Panc1 (cell line): ENCODE results near the gene FN3KRP. TPM values are rescaled to one million over a fixed set of nuclear protein-coding genes. Genes with fewer than 3 reads are reported as not detected.

ENCODE experiments used
- ATAC-seq: fragments of 200-7000 bp; cut with Tn5 transposase; 2 replicates; pipeline ENCODE4 v1.9.1; 2020; ENCODE audit warnings: mild to moderate bottlenecking, moderate library complexity
- BruUV-seq: library from RNA; stranded (reverse); fragments of 400-500 nt; replicated peaks from 2 replicates; lab custom pipeline; 2021; lab: Mats Ljungman, UMichigan
- CTCF ChIA-PET: fragments of 300-600 bp; sonication (Branson Sonifier 250); formaldehyde crosslinking; loops from one replicate; lab custom pipeline; 2022; ENCODE audit warnings: antibody characterized with exemption; lab: Charles Lee
- POLR2A ChIA-PET: fragments of 300-600 bp; sonication (Branson Sonifier 250); formaldehyde crosslinking; loops from one replicate; lab custom pipeline; 2022; ENCODE audit warnings: antibody characterized with exemption; lab: Charles Lee
- DNase-seq: peaks from one replicate; pipeline ENCODE4 v3.0.0-alpha.2; 2010; ENCODE audit warnings: low read depth, low spot score
- H3K27ac ChIP-seq: 2 replicates; pipeline ENCODE4 v1.5.1; 2011; ENCODE audit warnings: mild to moderate bottlenecking, low read length, inconsistent platforms
- H3K27me3 ChIP-seq: fragments of 200-500 bp; sonication (Bioruptor generic); 2 replicates; pipeline ENCODE4 v1.6.0; 2014; ENCODE audit warnings: low read length, inconsistent platforms; ENCODE audit not compliant: control insufficient read depth, insufficient read depth
- H3K36me3 ChIP-seq: fragments of 200-500 bp; sonication (Bioruptor generic); 2 replicates; pipeline ENCODE4 v1.5.1; 2014; ENCODE audit warnings: inconsistent platforms, mild to moderate bottlenecking, low read length, moderate library complexity; ENCODE audit not compliant: control insufficient read depth, insufficient read depth
- H3K4me1 ChIP-seq: 2 replicates; pipeline ENCODE4 v1.5.1; 2011; ENCODE audit warnings: inconsistent platforms, mild to moderate bottlenecking, low read length, moderate library complexity; ENCODE audit not compliant: control insufficient read depth, insufficient read depth
- H3K4me3 ChIP-seq, 2 experiments: 2 replicates each; pipeline ENCODE4 v1.5.1; 2011 to 2012; ENCODE audit warnings: low read depth in 2 of 2, low read length in 2 of 2, mild to moderate bottlenecking in 2 of 2, inconsistent platforms in 1 of 2, moderate library complexity in 1 of 2
- H3K9me3 ChIP-seq: fragments of 200-500 bp; sonication (Bioruptor generic); 2 replicates; pipeline ENCODE4 v1.5.1; 2014; ENCODE audit warnings: low read depth, mild to moderate bottlenecking, inconsistent platforms, low read length, moderate library complexity; ENCODE audit not compliant: control insufficient read depth, insufficient read depth
- POLR2AphosphoS5 ChIP-seq: IDR thresholded peaks from 2 replicates; pipeline ENCODE4 v1.6.1; 2012; ENCODE audit warnings: mild to moderate bottlenecking, low read depth, low read length, moderate library complexity
- SIN3A ChIP-seq: IDR thresholded peaks from 2 replicates; pipeline ENCODE4 v1.6.1; 2012; ENCODE audit warnings: low read depth, mild to moderate bottlenecking, low read length, moderate library complexity, borderline replicate concordance; ENCODE audit not compliant: insufficient read depth
- TCF7L2 ChIP-seq: IDR thresholded peaks from 2 replicates; pipeline ENCODE4 v1.6.1; 2011; ENCODE audit warnings: mild to moderate bottlenecking, low read depth, low read length, inconsistent platforms
- in situ Hi-C: cut with HindIII; loops from 2 replicates; pipeline ENCODE4 v1.10.0; 2016; ENCODE audit warnings: low sequenced_read_pairs, low pct_unique_long_range_greater_than_20kb
- intact Hi-C: fragments of 100-400 bp; cut with micrococcal nuclease; formaldehyde crosslinking; loops from one replicate; pipeline ENCODE4 v1.10.0; 2022; ENCODE audit not compliant: unreplicated experiment
- total RNA-seq: library from RNA; stranded (reverse); gene quantifications from one replicate; pipeline ENCODE4 v1.2.1, GENCODE V29; 2021; ENCODE audit not compliant: unreplicated experiment
- TF ChIP-seq, protein P1 (sequence below), 2 experiments: IDR thresholded peaks; 2 replicates each; pipeline ENCODE4 v1.6.1; 2011 to 2012; ENCODE audit warnings: low read depth in 2 of 2, control low read depth in 1 of 2, low read length in 1 of 2, mild to moderate bottlenecking in 1 of 2, moderate library complexity in 1 of 2; ENCODE audit not compliant: insufficient read depth in 1 of 2
- TF ChIP-seq, protein P2 (sequence below): fragments of 450-650 bp; IDR thresholded peaks from 2 replicates; pipeline ENCODE4 v1.5.1; 2017; ENCODE audit warnings: mild to moderate bottlenecking

Gene FN3KRP
- total RNA-seq, 1 experiment from 2014 or later, result 41.0 TPM

GRCh38 chr17:82684228-82684841 is 32.2 kb upstream of the FN3KRP start:
- H3K4me1 ChIP-seq, result no peaks in the 10 kb centered on the region
- no peak for TF ChIP-seq POLR2AphosphoS5
- TF ChIP-seq TCF7L2, result no peak
- no peak for TF ChIP-seq SIN3A
- TF ChIP-seq, protein P1, sequence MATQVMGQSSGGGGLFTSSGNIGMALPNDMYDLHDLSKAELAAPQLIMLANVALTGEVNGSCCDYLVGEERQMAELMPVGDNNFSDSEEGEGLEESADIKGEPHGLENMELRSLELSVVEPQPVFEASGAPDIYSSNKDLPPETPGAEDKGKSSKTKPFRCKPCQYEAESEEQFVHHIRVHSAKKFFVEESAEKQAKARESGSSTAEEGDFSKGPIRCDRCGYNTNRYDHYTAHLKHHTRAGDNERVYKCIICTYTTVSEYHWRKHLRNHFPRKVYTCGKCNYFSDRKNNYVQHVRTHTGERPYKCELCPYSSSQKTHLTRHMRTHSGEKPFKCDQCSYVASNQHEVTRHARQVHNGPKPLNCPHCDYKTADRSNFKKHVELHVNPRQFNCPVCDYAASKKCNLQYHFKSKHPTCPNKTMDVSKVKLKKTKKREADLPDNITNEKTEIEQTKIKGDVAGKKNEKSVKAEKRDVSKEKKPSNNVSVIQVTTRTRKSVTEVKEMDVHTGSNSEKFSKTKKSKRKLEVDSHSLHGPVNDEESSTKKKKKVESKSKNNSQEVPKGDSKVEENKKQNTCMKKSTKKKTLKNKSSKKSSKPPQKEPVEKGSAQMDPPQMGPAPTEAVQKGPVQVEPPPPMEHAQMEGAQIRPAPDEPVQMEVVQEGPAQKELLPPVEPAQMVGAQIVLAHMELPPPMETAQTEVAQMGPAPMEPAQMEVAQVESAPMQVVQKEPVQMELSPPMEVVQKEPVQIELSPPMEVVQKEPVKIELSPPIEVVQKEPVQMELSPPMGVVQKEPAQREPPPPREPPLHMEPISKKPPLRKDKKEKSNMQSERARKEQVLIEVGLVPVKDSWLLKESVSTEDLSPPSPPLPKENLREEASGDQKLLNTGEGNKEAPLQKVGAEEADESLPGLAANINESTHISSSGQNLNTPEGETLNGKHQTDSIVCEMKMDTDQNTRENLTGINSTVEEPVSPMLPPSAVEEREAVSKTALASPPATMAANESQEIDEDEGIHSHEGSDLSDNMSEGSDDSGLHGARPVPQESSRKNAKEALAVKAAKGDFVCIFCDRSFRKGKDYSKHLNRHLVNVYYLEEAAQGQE (IDR thresholded peaks at IDR 0.05; ENCODE audit: insufficient read depth in 1 of 2, low read depth in 2 of 2, low read length in 1 of 2), result no peak
- TF ChIP-seq, protein P2, sequence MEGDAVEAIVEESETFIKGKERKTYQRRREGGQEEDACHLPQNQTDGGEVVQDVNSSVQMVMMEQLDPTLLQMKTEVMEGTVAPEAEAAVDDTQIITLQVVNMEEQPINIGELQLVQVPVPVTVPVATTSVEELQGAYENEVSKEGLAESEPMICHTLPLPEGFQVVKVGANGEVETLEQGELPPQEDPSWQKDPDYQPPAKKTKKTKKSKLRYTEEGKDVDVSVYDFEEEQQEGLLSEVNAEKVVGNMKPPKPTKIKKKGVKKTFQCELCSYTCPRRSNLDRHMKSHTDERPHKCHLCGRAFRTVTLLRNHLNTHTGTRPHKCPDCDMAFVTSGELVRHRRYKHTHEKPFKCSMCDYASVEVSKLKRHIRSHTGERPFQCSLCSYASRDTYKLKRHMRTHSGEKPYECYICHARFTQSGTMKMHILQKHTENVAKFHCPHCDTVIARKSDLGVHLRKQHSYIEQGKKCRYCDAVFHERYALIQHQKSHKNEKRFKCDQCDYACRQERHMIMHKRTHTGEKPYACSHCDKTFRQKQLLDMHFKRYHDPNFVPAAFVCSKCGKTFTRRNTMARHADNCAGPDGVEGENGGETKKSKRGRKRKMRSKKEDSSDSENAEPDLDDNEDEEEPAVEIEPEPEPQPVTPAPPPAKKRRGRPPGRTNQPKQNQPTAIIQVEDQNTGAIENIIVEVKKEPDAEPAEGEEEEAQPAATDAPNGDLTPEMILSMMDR, result no peak
- no peak for DNase-seq
- no peaks in the 10 kb centered on the region for H3K36me3 ChIP-seq
- no peaks in the 10 kb centered on the region for H3K27me3 ChIP-seq
- intact Hi-C loops, result no loop called here
- ATAC-seq, result no peak
- in situ Hi-C loops, result no loop called here
- no peak overlapping the region for H3K27ac ChIP-seq
- H3K4me3 ChIP-seq, result no peak overlapping the region
- ChIA-PET POLR2A (no interaction called here), CTCF (interaction anchor here (0.7 kb wide), 1 partner anchor 190 kb away, joined by 3 read pairs; no protein-coding TSS in a partner anchor)
- peaks cover 4% of the 10 kb centered on the region; the same call in 1 of the 2 replicates for H3K9me3 ChIP-seq
- no TSS peak for BruUV-seq

DNA sequence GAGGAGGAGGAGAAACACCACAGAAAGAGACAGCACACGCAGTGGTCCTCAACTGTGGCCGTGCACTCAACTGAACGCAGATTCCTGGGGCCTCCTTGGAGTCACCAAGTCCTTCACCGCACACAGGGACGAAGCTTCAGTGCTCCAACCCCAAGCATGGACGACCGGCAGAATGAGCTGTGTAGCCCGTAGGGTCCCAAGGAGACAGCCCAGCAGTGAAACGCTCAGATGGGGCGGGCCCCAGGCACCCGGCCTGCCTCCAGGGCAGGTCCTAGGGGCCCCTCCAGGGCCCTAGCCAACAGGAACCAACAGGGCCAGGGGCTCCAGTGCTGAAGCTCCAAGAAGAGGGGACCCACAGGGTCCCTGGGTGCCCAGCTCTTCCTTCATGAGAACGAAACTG is 31.2 kb upstream of the FN3KRP start:
- no TSS peak for BruUV-seq
- TF ChIP-seq SIN3A, result no peak
- no peak for TF ChIP-seq POLR2AphosphoS5
- TF ChIP-seq TCF7L2, result no peak
- TF ChIP-seq, protein P2, result no peak
- TF ChIP-seq, protein P1 (IDR thresholded peaks at IDR 0.05; ENCODE audit: insufficient read depth in 1 of 2, low read depth in 2 of 2, low read length in 1 of 2), result no peak
- Histone ChIP-seq H3K4me3 (no peak overlapping the region), H3K36me3 (no peaks in the 10 kb centered on the region), H3K9me3 (peaks cover 4% of the 10 kb centered on the region; the same call in 1 of the 2 replicates), H3K27ac (no peak overlapping the region), H3K4me1 (no peaks in the 10 kb centered on the region), H3K27me3 (no peaks in the 10 kb centered on the region)
- CTCF ChIA-PET, result no interaction called here
- in situ Hi-C loops (no loop called here), intact Hi-C loops (no loop called here)
- ATAC-seq (no peak), DNase-seq (no peak)
- POLR2A ChIA-PET, result no interaction called here
